Measurements from ENCODE around the gene ESPNL.

GRCh38 chr2:238162251-238162845, 62.2 kb downstream of the ESPNL start:
- TF ChIP-seq POLR2A (IDR thresholded peaks at IDR 0.05), result no peak
- TF ChIP-seq, protein P1, sequence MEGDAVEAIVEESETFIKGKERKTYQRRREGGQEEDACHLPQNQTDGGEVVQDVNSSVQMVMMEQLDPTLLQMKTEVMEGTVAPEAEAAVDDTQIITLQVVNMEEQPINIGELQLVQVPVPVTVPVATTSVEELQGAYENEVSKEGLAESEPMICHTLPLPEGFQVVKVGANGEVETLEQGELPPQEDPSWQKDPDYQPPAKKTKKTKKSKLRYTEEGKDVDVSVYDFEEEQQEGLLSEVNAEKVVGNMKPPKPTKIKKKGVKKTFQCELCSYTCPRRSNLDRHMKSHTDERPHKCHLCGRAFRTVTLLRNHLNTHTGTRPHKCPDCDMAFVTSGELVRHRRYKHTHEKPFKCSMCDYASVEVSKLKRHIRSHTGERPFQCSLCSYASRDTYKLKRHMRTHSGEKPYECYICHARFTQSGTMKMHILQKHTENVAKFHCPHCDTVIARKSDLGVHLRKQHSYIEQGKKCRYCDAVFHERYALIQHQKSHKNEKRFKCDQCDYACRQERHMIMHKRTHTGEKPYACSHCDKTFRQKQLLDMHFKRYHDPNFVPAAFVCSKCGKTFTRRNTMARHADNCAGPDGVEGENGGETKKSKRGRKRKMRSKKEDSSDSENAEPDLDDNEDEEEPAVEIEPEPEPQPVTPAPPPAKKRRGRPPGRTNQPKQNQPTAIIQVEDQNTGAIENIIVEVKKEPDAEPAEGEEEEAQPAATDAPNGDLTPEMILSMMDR (IDR thresholded peaks at IDR 0.05), result no peak

Data from lower leg skin (tissue), 3 donors.